ENCODE measurements around the gene CAB39L. TPM values are rescaled to one million over a fixed set of nuclear protein-coding genes. Genes with fewer than 3 reads are reported as not detected.
A peak's percentile ranks its signal among the peaks of the same experiment; 100 is the strongest.

The CAB39L gene
- total RNA-seq, 1 donor from 2014 or later, result 8.8 TPM

GRCh38 chr13:49300276-49300675 lies 143.6 kb downstream of the CAB39L start:
- no peak for TF ChIP-seq CTCF (IDR thresholded peaks at IDR 0.05; ENCODE audit: unreplicated experiment)
- Mint-ChIP-seq H3K9me3 (ENCODE audit: low read depth) (no peaks in the 10 kb centered on the region), H3K4me1 (ENCODE audit: low read depth) (peaks cover 14% of the 10 kb centered on the region), H3K27me3 (peaks cover 2% of the 10 kb centered on the region), H3K4me3 (ENCODE audit: low read depth) (no peak overlapping the region), H3K36me3 (ENCODE audit: insufficient read depth) (no peaks in the 10 kb centered on the region), H3K27ac (peak overlapping the region; percentile 47)
- DNase-seq (ENCODE audit: low spot score, unreplicated experiment), result no peak

- peaks cover 2% of the 10 kb centered on the region for H3K27me3 Mint-ChIP-seq
- peak overlapping the region; percentile 10 for H3K27ac Mint-ChIP-seq
- no peak for TF ChIP-seq CTCF (IDR thresholded peaks at IDR 0.05; ENCODE audit: unreplicated experiment)
- no peaks in the 10 kb centered on the region for H3K9me3 Mint-ChIP-seq (ENCODE audit: low read depth)
- no peak overlapping the region for H3K4me3 Mint-ChIP-seq (ENCODE audit: low read depth)
- peaks cover 14% of the 10 kb centered on the region for H3K4me1 Mint-ChIP-seq (ENCODE audit: low read depth)
- H3K36me3 Mint-ChIP-seq (ENCODE audit: insufficient read depth), result no peaks in the 10 kb centered on the region
- no peak for DNase-seq (ENCODE audit: low spot score, unreplicated experiment)
Observed at GRCh38 chr13:49298903-49299605, 144.8 kb downstream of the CAB39L start.

- peaks cover 14% of the 10 kb centered on the region for H3K4me1 Mint-ChIP-seq (ENCODE audit: low read depth)
- no peak for DNase-seq (ENCODE audit: low spot score, unreplicated experiment)
- no peaks in the 10 kb centered on the region for H3K9me3 Mint-ChIP-seq (ENCODE audit: low read depth)
- no peak overlapping the region for H3K4me3 Mint-ChIP-seq (ENCODE audit: low read depth)
- H3K27ac Mint-ChIP-seq, result no peak overlapping the region
- H3K36me3 Mint-ChIP-seq (ENCODE audit: insufficient read depth), result no peaks in the 10 kb centered on the region
- TF ChIP-seq CTCF (IDR thresholded peaks at IDR 0.05; ENCODE audit: unreplicated experiment), result no peak
- H3K27me3 Mint-ChIP-seq, result peaks cover 2% of the 10 kb centered on the region
Observed at GRCh38 chr13:49298416-49298815, 145.4 kb downstream of the CAB39L start.

GRCh38 chr13:49297338-49297737 lies 146.5 kb downstream of the CAB39L start:
- H3K27ac Mint-ChIP-seq, result no peak overlapping the region
- H3K4me1 Mint-ChIP-seq (ENCODE audit: low read depth), result peaks cover 10% of the 10 kb centered on the region
- TF ChIP-seq CTCF (IDR thresholded peaks at IDR 0.05; ENCODE audit: unreplicated experiment), result no peak
- no peaks in the 10 kb centered on the region for H3K36me3 Mint-ChIP-seq (ENCODE audit: insufficient read depth)
- H3K27me3 Mint-ChIP-seq, result peaks cover 2% of the 10 kb centered on the region
- H3K9me3 Mint-ChIP-seq (ENCODE audit: low read depth), result no peaks in the 10 kb centered on the region
- DNase-seq (ENCODE audit: low spot score, unreplicated experiment), result no peak
- no peak overlapping the region for H3K4me3 Mint-ChIP-seq (ENCODE audit: low read depth)

GRCh38 chr13:49296659-49297058 lies 147.2 kb downstream of the CAB39L start:
- Mint-ChIP-seq H3K9me3 (ENCODE audit: low read depth) (no peaks in the 10 kb centered on the region), H3K27me3 (peaks cover 2% of the 10 kb centered on the region), H3K4me3 (ENCODE audit: low read depth) (no peak overlapping the region), H3K27ac (no peak overlapping the region), H3K36me3 (ENCODE audit: insufficient read depth) (no peaks in the 10 kb centered on the region), H3K4me1 (ENCODE audit: low read depth) (peaks cover 10% of the 10 kb centered on the region)
- TF ChIP-seq CTCF (IDR thresholded peaks at IDR 0.05; ENCODE audit: unreplicated experiment), result no peak
- DNase-seq (ENCODE audit: low spot score, unreplicated experiment), result no peak

All from progenitor cell of endocrine pancreas (in vitro differentiated cells).